Lung (tissue), 12 donors: ENCODE results near the gene ATP11A. TPM values are rescaled to one million over a fixed set of nuclear protein-coding genes. Genes with fewer than 3 reads are reported as not detected.

Experiments
- ATAC-seq: fragments of 200-7000 bp; cut with Tn5 transposase; one replicate; pipeline ENCODE4 v1.9.1; 2020; ENCODE audit warnings: moderate number of reproducible peaks; ENCODE audit not compliant: insufficient read depth, low FRiP score
- DNase-seq, 3 donors: peaks; one replicate each; pipeline ENCODE4 v3.0.0-alpha.2; 2013 to 2017
- H3K27ac ChIP-seq, 2 donors: one replicate each; pipeline ENCODE4 v1.5.1; 2013; ENCODE audit warnings: mild to moderate bottlenecking in 2 of 2, moderate library complexity in 2 of 2, control low read depth in 1 of 2, inconsistent platforms in 1 of 2, low read depth in 1 of 2, low read length in 1 of 2
- H3K27me3 ChIP-seq, 3 donors: one replicate each; pipeline ENCODE4 v1.5.1; 2013; ENCODE audit warnings: low read length in 2 of 3; ENCODE audit not compliant: control insufficient read depth in 3 of 3, insufficient read depth in 3 of 3
- H3K36me3 ChIP-seq, 4 donors: one replicate each; pipeline ENCODE4 v1.5.1; 2013; ENCODE audit warnings: low read length in 4 of 4, mild to moderate bottlenecking in 1 of 4, moderate library complexity in 1 of 4; ENCODE audit not compliant: control insufficient read depth in 4 of 4, insufficient read depth in 4 of 4
- H3K4me1 ChIP-seq, 5 donors: one replicate each; pipeline ENCODE4 v1.5.1; 2013; ENCODE audit warnings: low read length in 5 of 5, mild to moderate bottlenecking in 2 of 5, moderate library complexity in 1 of 5; ENCODE audit not compliant: control insufficient read depth in 5 of 5, insufficient read depth in 5 of 5
- H3K4me3 ChIP-seq: one replicate; pipeline ENCODE4 v1.5.1; 2013; ENCODE audit warnings: mild to moderate bottlenecking, control low read depth, moderate library complexity
- H3K9ac ChIP-seq, 2 donors: one replicate each; pipeline ENCODE4 v1.5.1; 2013; ENCODE audit warnings: low read length in 2 of 2, control low read depth in 1 of 2; ENCODE audit not compliant: insufficient read depth in 1 of 2
- H3K9me3 ChIP-seq, 4 donors: one replicate each; pipeline ENCODE4 v1.5.1; 2013; ENCODE audit warnings: low read length in 3 of 4, mild to moderate bottlenecking in 1 of 4, moderate library complexity in 1 of 4; ENCODE audit not compliant: control insufficient read depth in 4 of 4, insufficient read depth in 3 of 4
- CTCF ChIP-seq: IDR thresholded peaks from 2 replicates; pipeline ENCODE4 v1.5.1; 2012; ENCODE audit warnings: mild to moderate bottlenecking; ENCODE audit errors: control extremely low read depth, extremely low read depth
- WGBS, 2 donors: extraction: QIAGEN DNeasy Blood & Tissue Kit; methylation state at CpG; one replicate each; pipeline ENCODE4 v1.1.7; 2013; 5-methylcytosine and 5-hydroxymethylcytosine counted together
- polyA plus RNA-seq, 2 donors: library from polyadenylated mRNA; stranded (reverse); fragments of 200-250 nt; gene quantifications; one replicate each; pipeline ENCODE4 v1.2.1, GENCODE V29; 2013
- total RNA-seq, 2 donors: library from RNA; depleted of rRNA in 1 of 2; stranded (reverse); fragments of >200 nt in 1 of 2; gene quantifications; one replicate each; pipeline ENCODE4 v1.2.1, GENCODE V29; 2014 to 2021
- donor health status: control.
- donor health status: control.
- donor health status: Bipolar disorder and iron deficiency.
- donor health status: healthy.
- donor health status: DM: yes; HTN: yes; CAD: no.

The ATP11A gene
- total and polyA plus RNA-seq, 4 donors = 46.3 to 317 (median 162) TPM

GRCh38 chr13:112696869-112697465 is 7.1 kb downstream of the ATP11A start:
- Histone ChIP-seq H3K4me3 (no peak overlapping the region), H3K27ac (peak overlapping the region in 1 of 2 donors; percentile 71), H3K36me3 (peaks cover 0 to 5% (median 0%) of the 10 kb centered on the region in 4 donors), H3K27me3 (peaks cover 0 to 2% (median 0%) of the 10 kb centered on the region in 3 donors), H3K9ac (peak overlapping the region in 1 of 2 donors; percentile 61), H3K9me3 (no peaks in the 10 kb centered on the region), H3K4me1 (peaks cover 4 to 25% (median 12%) of the 10 kb centered on the region in 5 donors)
- whole genome bisulfite sequencing, 2 donors = 90% methylated on average over 29 to 34 of the region's 34 CpGs
- DNase-seq = peak in 1 of 3 donors; percentile 10
- no peak for TF ChIP-seq CTCF
- ATAC-seq = no peak

- Histone ChIP-seq H3K27ac (peak overlapping the region; percentile 14 to 72), H3K4me3 (no peak overlapping the region), H3K9ac (no peak overlapping the region), H3K27me3 (no peaks in the 10 kb centered on the region), H3K36me3 (peaks cover 0 to 5% (median 0%) of the 10 kb centered on the region in 4 donors), H3K4me1 (peaks cover 4 to 22% (median 10%) of the 10 kb centered on the region in 5 donors), H3K9me3 (no peaks in the 10 kb centered on the region)
- ATAC-seq (no peak), DNase-seq (peak in 1 of 3 donors; percentile 11)
- WGBS, 2 donors = 61 to 79% methylated on average over 19 of the region's 19 CpGs
- TF ChIP-seq CTCF = no peak
These were observed 8.2 kb downstream of the ATP11A start for GRCh38 chr13:112697756-112698655.

DNA sequence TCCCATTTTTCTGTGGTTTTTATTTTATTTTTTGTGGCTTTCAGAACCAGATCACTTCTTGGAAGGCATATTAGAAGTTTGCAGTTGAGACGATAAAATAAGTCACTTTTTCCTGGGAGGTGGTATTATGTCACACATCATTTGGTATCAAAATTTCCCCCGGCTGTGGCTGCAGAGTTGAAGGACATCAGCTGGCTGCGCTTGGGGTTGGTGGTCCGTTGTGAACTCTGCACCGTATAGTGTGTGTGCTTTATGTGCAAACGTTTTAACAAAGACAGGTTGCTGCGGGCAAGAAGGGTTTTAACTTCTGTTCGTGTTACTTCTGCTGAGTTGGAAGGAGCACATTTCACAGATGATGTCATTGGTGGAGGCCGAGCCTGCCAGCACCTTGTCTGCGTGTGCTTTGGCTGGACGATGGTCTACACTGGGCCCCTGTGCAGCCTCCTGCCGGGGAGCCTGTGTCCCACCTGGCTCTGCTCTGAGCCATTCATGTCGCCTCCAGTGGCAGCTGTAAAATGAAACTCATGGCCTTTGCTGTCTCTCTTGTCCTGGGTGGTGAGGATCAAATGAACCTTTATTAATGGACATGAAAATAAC is 9.6 kb downstream of the ATP11A start:
- Histone ChIP-seq H3K27ac (peak overlapping the region in 1 of 2 donors; percentile 21), H3K9me3 (no peaks in the 10 kb centered on the region), H3K36me3 (peaks cover 0 to 7% (median 0%) of the 10 kb centered on the region in 4 donors), H3K4me3 (no peak overlapping the region), H3K9ac (peak overlapping the region; percentile 0 to 39), H3K4me1 (peaks cover 0 to 22% (median 10%) of the 10 kb centered on the region in 5 donors), H3K27me3 (no peaks in the 10 kb centered on the region)
- 80 to 88% methylated on average over 13 of the region's 13 CpGs for WGBS, 2 donors
- ATAC-seq (no peak), DNase-seq (peak in 1 of 3 donors; percentile 14)
- no peak for TF ChIP-seq CTCF
